OCI-LY7 (cell line): ENCODE data around the gene TJP1. TPM values are rescaled to one million over a fixed set of nuclear protein-coding genes. Genes with fewer than 3 reads are reported as not detected.
"Not testable (repeated sequence)": the region's sequence is repeated elsewhere in the genome, so short reads cannot be mapped to it uniquely, and the experiment has no call there.

Experiments
- BruUV-seq: library from RNA; stranded (reverse); fragments of 400-500 nt; replicated peaks from 2 replicates; lab custom pipeline; 2021; lab: Mats Ljungman, UMichigan
- CTCF ChIA-PET: fragments of 300-600 bp; sonication (Branson Sonifier 250); formaldehyde crosslinking; loops from one replicate; lab custom pipeline; 2022; ENCODE audit warnings: antibody characterized with exemption; ENCODE audit not compliant: unreplicated experiment; lab: Charles Lee
- POLR2A ChIA-PET: fragments of 300-600 bp; sonication (Branson Sonifier 250); formaldehyde crosslinking; loops from one replicate; lab custom pipeline; 2022; ENCODE audit warnings: antibody characterized with exemption; lab: Charles Lee
- DNase-seq: peaks from one replicate; pipeline ENCODE4 v3.0.0-alpha.2; 2015; ENCODE audit warnings: low spot score
- H2AFZ ChIP-seq: fragments of 200-600 bp; sonication (generic), shearing (Covaris generic); 2 replicates; pipeline ENCODE4 v1.6.1; 2014; ENCODE audit warnings: mild to moderate bottlenecking, antibody characterized with exemption, low read length, moderate library complexity
- H3K27ac ChIP-seq: fragments of 200-600 bp; sonication (generic); 2 replicates; pipeline ENCODE4 v1.5.1; 2014; ENCODE audit warnings: mixed run types, low read depth, mild to moderate bottlenecking, moderate library complexity, low read length, inconsistent platforms; ENCODE audit not compliant: poor library complexity, severe bottlenecking
- H3K36me3 ChIP-seq: fragments of 200-600 bp; sonication (generic); 2 replicates; pipeline ENCODE4 v1.6.1; 2014; ENCODE audit warnings: mild to moderate bottlenecking, antibody characterized with exemption, low read length, moderate library complexity, mixed read lengths; ENCODE audit not compliant: insufficient read depth
- H3K4me1 ChIP-seq: fragments of 200-600 bp; sonication (generic); 2 replicates; pipeline ENCODE4 v1.5.1; 2014; ENCODE audit warnings: mild to moderate bottlenecking, low read length; ENCODE audit not compliant: insufficient read depth, poor library complexity, severe bottlenecking
- H3K4me2 ChIP-seq: fragments of 200-600 bp; sonication (generic); 2 replicates; pipeline ENCODE4 v1.6.1; 2014; ENCODE audit warnings: mild to moderate bottlenecking, low read length
- H3K4me3 ChIP-seq: fragments of 200-600 bp; sonication (generic); 2 replicates; pipeline ENCODE4 v1.5.1; 2014; ENCODE audit warnings: mild to moderate bottlenecking, low read depth, low read length; ENCODE audit not compliant: poor library complexity, severe bottlenecking
- H3K79me2 ChIP-seq: fragments of 200-600 bp; sonication (generic); 2 replicates; pipeline ENCODE4 v1.6.1; 2016; ENCODE audit warnings: low read depth, mild to moderate bottlenecking, low read length, moderate library complexity, mixed read lengths; ENCODE audit not compliant: insufficient read depth
- H3K9me2 ChIP-seq: fragments of 200-600 bp; sonication (generic); 2 replicates; pipeline ENCODE4 v1.6.1; 2016; ENCODE audit warnings: mild to moderate bottlenecking, low read length, mixed read lengths; ENCODE audit not compliant: insufficient read depth
- H3K9me3 ChIP-seq: fragments of 200-600 bp; sonication (generic); 2 replicates; pipeline ENCODE4 v1.6.1; 2014; ENCODE audit warnings: mild to moderate bottlenecking, mixed run types, low read length, mixed read lengths
- H4K20me1 ChIP-seq: fragments of 200-600 bp; sonication (generic); 2 replicates; pipeline ENCODE4 v1.6.1; 2014; ENCODE audit warnings: mild to moderate bottlenecking, antibody characterized with exemption, low read length, moderate library complexity, mixed read lengths; ENCODE audit not compliant: insufficient read depth
- CTCF ChIP-seq: fragments of 200-600 bp; sonication (generic); conservative IDR thresholded peaks from 2 replicates; pipeline ENCODE4 v1.5.1; 2014; ENCODE audit warnings: mild to moderate bottlenecking, antibody characterized with exemption, low read length, moderate library complexity, mixed read lengths
- EZH2phosphoT487 ChIP-seq: fragments of 200-600 bp; sonication (generic); IDR thresholded peaks from 2 replicates; pipeline ENCODE4 v1.6.1; 2018; ENCODE audit warnings: low read depth, borderline replicate concordance, mild to moderate bottlenecking, mixed run types, antibody characterized with exemption, low read length, moderate library complexity, mixed read lengths
- intact Hi-C: fragments of 100-400 bp; cut with micrococcal nuclease; formaldehyde crosslinking; loops from one replicate; pipeline ENCODE4 v1.10.0; 2022; ENCODE audit not compliant: unreplicated experiment
- total RNA-seq, 2 experiments: library from RNA; depleted of rRNA in 1 of 2; stranded (reverse); fragments of >200 nt in 1 of 2; shearing (Covaris generic) in 1 of 2; gene quantifications; 2 replicates each; pipeline ENCODE4 v1.2.3, GENCODE V29; 2014 to 2022

TJP1 gene
- total RNA-seq, 2 experiments from 2014 or later, result 0.19 to 0.32 TPM

- Histone ChIP-seq H3K27ac (no peak overlapping the region), H3K79me2 (no peaks in the 10 kb centered on the region), H3K9me2 (no peaks in the 10 kb centered on the region), H3K9me3 (no peaks in the 10 kb centered on the region), H3K4me2 (no peak overlapping the region), H3K36me3 (no peaks in the 10 kb centered on the region), H4K20me1 (no peaks in the 10 kb centered on the region), H2AFZ (no peak overlapping the region), H3K4me1 (no peaks in the 10 kb centered on the region), H3K4me3 (no peak overlapping the region)
- TF ChIP-seq EZH2phosphoT487 (no peak), CTCF (no peak)
- ChIA-PET POLR2A (no interaction called here), CTCF (no interaction called here)
- no peak for DNase-seq
- no TSS peak for BruUV-seq
- intact Hi-C loops, result no loop called here
Observed at GRCh38 chr15:29765234-29765841, 56.9 kb downstream of the TJP1 start.

- TF ChIP-seq CTCF (no peak), EZH2phosphoT487 (no peak)
- no peak overlapping the region for H3K4me2 ChIP-seq
- H3K4me3 ChIP-seq, result no peak overlapping the region
- DNase-seq, result no peak
- H3K9me3 ChIP-seq, result no peaks in the 10 kb centered on the region
- BruUV-seq, result no TSS peak
- ChIA-PET CTCF (no interaction called here), POLR2A (no interaction called here)
- intact Hi-C loops, result no loop called here
- no peak overlapping the region for H2AFZ ChIP-seq
- H4K20me1 ChIP-seq, result no peaks in the 10 kb centered on the region
- H3K36me3 ChIP-seq, result no peaks in the 10 kb centered on the region
- no peaks in the 10 kb centered on the region for H3K9me2 ChIP-seq
- no peak overlapping the region for H3K27ac ChIP-seq
- H3K79me2 ChIP-seq, result no peaks in the 10 kb centered on the region
- H3K4me1 ChIP-seq, result no peaks in the 10 kb centered on the region
Observed at GRCh38 chr15:29759596-29759995, 62.7 kb downstream of the TJP1 start.

- Histone ChIP-seq H3K36me3 (no peaks in the 10 kb centered on the region), H3K27ac (no peak overlapping the region), H3K4me2 (no peak overlapping the region), H3K4me3 (no peak overlapping the region), H2AFZ (no peak overlapping the region), H4K20me1 (no peaks in the 10 kb centered on the region), H3K79me2 (no peaks in the 10 kb centered on the region), H3K9me3 (no peaks in the 10 kb centered on the region), H3K4me1 (no peaks in the 10 kb centered on the region), H3K9me2 (no peaks in the 10 kb centered on the region)
- no peak for DNase-seq
- no TSS peak for BruUV-seq
- CTCF ChIA-PET, result no interaction called here
- intact Hi-C loops, result no loop called here
- TF ChIP-seq EZH2phosphoT487 (no peak), CTCF (no peak)
- POLR2A ChIA-PET, result no interaction called here
Observed at GRCh38 chr15:29756358-29757267, 65.7 kb downstream of the TJP1 start.

GRCh38 chr15:29754009-29754408, 68.3 kb downstream of the TJP1 start:
- BruUV-seq, CTCF ChIA-PET, POLR2A ChIA-PET: not testable (repeated sequence)

More at GRCh38 chr15:29754009-29754408, 68.3 kb downstream of the TJP1 start:
- H3K4me3 ChIP-seq, H3K27ac ChIP-seq, H3K9me3 ChIP-seq, H2AFZ ChIP-seq, intact Hi-C loops, H3K36me3 ChIP-seq, H4K20me1 ChIP-seq, H3K4me1 ChIP-seq, H3K4me2 ChIP-seq, H3K79me2 ChIP-seq, H3K9me2 ChIP-seq, DNase-seq: not testable (repeated sequence)
